ENCODE data around the gene CDPF1.

DNA sequence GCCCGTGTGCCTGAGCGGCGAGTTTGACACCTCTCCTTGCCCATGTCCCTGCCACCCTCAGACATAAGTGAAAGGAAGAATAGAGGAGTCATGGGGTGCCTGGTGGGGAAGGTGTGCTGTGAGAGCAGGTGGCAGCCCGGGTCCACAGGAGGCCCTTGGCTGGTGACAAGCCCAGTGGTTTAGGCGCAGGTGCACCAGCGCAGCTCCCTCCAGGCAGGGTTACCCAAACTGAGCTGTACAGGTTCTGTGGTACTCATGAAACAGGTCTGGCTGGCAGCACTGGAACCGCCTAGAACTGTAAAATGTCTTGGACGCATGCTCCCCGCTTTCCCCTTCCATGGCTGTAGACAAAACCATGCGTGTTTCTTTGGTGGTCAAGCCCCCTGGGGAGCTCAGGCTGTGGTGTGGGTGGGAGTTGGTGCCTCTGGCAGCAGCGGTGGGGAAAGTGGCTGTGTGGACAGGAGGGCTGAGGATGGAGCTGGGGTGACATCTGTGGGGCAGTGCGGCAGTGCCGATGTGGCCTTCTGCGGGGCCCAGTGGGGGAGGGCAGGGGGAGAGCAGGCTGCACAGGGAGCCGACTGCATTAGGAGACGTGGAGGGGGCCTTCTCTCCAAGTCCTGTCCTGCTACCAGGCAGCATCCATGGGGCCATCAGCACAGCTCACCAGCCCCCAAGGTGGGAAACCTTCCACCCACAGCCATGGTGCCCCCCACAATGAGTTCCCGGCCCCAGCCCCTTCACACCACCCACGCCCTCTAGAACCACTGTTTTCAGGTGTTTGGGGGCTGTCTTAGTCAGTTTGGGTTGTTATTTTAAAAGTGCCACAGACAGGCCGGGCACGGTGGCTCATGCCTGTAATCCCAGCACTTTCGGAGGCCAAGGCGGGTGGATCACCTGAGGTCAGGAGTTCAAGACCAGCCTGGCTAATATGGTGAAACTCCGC lies 41.0 kb upstream of the CDPF1 start:
- TF ChIP-seq POLR2A (IDR thresholded peaks at IDR 0.05; ENCODE audit: low read length): no peak
- TF ChIP-seq, protein P1, sequence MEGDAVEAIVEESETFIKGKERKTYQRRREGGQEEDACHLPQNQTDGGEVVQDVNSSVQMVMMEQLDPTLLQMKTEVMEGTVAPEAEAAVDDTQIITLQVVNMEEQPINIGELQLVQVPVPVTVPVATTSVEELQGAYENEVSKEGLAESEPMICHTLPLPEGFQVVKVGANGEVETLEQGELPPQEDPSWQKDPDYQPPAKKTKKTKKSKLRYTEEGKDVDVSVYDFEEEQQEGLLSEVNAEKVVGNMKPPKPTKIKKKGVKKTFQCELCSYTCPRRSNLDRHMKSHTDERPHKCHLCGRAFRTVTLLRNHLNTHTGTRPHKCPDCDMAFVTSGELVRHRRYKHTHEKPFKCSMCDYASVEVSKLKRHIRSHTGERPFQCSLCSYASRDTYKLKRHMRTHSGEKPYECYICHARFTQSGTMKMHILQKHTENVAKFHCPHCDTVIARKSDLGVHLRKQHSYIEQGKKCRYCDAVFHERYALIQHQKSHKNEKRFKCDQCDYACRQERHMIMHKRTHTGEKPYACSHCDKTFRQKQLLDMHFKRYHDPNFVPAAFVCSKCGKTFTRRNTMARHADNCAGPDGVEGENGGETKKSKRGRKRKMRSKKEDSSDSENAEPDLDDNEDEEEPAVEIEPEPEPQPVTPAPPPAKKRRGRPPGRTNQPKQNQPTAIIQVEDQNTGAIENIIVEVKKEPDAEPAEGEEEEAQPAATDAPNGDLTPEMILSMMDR (IDR thresholded peaks at IDR 0.05): no peak
- TF ChIP-seq RFX5 (IDR thresholded peaks at IDR 0.05): no peak
- TF ChIP-seq CHD2 (IDR thresholded peaks at IDR 0.05; ENCODE audit: low read length, partially characterized antibody): no peak
- TF ChIP-seq ZNF302 (CRISPR knock-in tag; IDR thresholded peaks at IDR 0.05): no peak
- TF ChIP-seq TP53 (CRISPR knock-in tag; IDR thresholded peaks at IDR 0.05): no peak
